Body of pancreas (tissue), 4 donors: ENCODE data around the gene HOXC12.

Experiments used
- CTCF ChIP-seq, 7 experiments: fragments of 450-650 bp in 4 of 7; fragments of 200-600 bp in 3 of 7; sonication (generic) in 3 of 7; IDR thresholded peaks; one replicate each; pipeline ENCODE4 v1.5.1; 2016 to 2019; ENCODE audit warnings: antibody characterized with exemption in 7 of 7
- POLR2A ChIP-seq, 3 donors: fragments of 450-650 bp; IDR thresholded peaks; one replicate each; pipeline ENCODE4 v1.6.1; 2016; ENCODE audit warnings: antibody characterized with exemption in 3 of 3, mild to moderate bottlenecking in 2 of 3

- TF ChIP-seq CTCF (IDR thresholded peaks at IDR 0.05) (no peak), POLR2A (IDR thresholded peaks at IDR 0.05) (no peak)
These were observed 4.9 kb upstream of the HOXC12 start for GRCh38 chr12:53949631-53950436.
